NCI-H82 (cell line): ENCODE measurements around the gene OGFOD2.
"Not testable (repeated sequence)": the region's sequence is repeated elsewhere in the genome, so short reads cannot be mapped to it uniquely, and the experiment has no call there.

Experiments used
- DNase-seq: peaks from one replicate; lab custom pipeline; 2025; lab: John Stamatoyannopoulos, UW

The OGFOD2 gene

DNA sequence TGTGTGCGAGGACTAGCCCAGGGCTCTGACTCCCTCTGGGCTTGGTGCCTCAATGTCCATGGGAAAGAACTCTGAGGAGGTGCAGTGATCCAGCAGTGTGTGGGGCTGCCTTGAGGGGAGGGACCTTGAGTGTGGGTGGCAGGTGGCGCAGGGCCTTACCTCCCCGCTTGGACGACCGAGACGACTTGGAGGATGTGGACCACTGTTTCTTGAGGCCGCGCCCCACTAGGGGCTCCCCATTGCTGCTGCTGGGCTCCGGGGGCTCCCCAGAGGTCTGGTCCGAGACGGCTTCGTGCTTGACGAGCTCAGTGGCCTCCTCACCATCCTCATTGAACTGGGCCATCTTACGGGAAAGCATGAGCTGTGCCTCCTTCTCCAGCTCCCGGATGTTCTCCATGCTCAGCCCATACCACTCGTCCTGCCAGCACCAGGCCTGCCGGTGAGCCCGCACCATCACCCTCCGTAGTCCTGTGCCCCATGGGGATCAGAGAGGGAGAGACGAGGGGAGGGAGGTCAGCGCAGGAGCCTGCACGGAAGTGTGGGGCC is 30.1 kb downstream of the OGFOD2 start:
- DNase-seq: no peak

DNA sequence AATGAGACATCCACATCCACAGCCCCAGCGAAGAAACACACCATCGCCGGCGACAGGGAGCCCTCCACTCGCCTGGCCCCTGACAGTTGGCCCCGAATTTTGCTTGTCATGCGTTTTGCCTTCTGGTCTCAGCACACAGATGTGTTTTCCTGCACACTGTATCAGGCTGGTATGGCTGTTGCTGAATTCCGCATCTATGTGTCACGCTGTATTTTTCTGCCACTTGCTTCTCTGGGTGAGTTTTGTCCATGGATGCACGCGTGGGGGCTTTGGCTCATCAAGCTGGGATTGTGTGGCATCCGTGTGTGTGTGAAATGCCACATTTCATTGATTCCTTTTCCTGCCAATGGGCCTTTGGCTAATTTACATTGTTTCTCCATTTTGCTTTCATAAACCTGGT is 31.9 kb downstream of the OGFOD2 start:
- no peak for DNase-seq

DNA sequence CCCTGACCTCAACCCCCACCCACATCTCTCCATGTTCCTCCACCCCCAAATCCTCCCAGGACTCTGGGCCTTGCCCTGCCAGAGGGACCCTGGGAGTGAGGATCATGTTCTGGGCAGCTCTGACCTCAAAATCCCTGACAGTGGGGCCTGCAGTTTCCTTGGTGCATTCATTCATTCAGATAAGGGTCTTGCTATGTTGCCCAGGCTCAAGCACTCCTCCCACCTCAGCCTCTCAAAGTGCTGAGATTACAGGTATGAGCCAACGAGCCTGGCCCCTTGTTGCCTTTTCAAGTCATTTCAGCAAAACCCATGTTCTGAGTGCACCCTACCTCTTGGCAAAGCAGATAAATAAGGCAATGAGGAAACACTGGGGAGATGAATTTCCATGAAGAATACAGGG is 35.1 kb downstream of the OGFOD2 start:
- DNase-seq: no peak

DNA sequence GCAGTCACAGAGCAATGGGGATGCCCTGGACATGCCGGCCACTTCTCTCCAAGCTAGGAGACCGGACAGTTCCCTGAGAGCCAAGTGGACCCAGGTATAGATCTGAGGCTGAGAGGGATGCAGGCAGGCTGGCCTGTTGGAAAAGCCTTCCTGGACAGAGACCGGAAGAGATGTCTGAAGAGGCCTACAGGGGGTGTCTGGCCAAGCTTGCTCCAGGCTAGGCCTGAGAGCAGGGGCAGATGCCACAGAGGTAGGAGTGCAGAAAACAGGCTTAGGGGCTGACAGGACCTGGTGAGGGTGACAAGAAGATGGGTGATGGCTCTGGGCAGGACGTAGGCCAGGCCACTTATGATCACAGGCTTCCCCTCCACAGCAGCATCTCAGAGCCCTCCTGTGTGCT is 35.6 kb downstream of the OGFOD2 start:
- DNase-seq: no peak

DNA sequence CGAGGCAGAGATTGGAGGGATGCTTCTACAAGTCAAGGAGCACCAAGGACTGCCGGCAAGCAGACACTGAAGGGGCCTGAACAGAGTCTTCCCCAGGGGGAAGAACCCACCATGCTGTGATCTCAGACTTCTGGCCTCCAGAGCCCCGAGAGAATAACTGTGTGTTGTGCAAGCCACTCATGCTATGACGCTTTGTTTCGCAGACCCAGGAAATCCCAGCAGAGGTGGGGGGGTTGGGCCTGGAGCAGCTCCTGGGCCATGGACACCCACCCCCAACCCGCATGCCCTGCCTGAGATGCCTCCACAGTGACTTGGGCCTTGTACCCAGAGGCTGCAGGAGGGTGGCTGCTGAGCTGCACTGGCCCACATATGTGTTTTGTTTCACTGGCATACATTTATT is 36.7 kb downstream of the OGFOD2 start:
- DNase-seq: no peak

DNA sequence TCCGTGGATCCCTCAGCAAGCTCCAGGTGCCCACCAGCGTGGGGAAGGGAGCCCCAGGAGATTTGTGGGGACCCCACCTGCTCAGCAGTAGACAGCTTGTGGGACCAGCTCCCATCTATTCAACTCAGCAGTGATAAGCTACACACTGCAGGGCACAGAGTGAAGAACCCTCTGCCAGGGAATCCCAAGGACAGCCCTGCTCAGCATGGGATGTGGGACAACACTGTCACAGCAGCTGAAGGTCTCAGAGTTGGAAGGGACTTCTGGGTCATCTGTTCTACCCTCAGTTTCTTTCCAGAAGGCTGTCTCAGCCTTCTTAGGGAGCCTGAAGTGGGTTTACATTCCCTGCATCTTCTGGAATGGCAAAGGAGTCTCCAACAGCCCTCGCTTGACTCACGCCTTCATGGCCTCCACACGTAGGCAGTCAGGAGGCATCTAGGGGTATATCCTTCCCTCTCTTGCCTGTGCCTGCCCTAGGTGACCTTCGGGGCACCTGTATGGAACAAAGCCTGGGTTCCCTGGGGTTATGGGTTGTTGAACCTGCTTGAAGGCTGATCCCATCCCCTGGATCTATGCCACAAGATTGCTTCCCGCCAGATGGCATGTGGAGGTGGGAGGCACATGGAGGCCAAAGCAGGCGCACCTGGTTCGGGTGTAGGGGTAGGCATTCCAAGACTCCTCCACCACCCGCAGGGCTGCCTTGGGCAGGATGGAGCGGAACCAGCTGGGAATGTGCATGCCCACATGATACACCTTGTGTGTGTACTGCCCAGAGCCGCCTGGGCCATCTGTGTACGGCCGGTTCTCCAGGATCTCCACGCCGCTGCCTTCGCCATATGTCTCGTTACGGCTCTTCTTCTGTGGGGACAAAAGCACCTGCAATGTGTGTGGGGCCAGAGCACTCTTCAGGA is 38.4 kb downstream of the OGFOD2 start:
- no peak for DNase-seq

DNA sequence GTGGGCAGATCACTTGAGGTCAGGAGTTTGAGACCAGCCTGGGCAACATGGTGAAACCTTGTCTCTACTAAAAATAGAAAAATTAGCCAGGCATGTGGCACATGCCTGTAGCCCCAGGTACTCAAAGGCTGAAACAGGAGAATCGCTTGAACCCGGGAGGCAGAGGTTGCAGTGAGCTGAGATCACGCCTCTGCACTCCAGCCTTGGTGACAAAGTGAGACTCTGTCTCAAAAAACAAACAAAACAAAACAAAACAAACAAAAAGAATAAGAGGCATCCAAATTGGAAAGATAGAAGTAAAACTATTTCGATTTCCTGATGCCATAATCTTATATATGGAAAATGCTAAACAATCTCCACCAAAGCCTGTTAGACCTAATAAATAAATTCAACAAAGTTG is 39.4 kb downstream of the OGFOD2 start:
- DNase-seq: not testable (repeated sequence)

DNA sequence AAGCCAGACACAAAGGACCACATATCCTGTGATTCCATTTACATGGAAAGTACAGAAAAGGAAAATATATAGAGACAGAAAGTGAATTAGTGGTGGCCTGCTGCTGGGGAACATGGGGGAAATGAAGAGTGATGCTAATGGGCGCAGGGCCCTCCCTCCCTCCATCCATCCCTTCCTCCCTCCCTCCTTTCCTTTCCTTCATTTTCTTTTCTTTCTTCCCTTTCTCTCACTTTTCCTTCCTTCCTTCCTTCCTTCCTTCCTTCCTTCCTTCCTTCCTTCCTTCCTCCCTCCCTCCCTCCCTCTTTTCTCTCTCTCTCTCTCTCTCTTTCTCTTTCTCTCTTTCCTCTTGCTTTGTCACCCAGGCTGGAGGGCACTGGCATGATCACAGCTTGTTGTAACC is 42.7 kb downstream of the OGFOD2 start:
- DNase-seq: no peak

DNA sequence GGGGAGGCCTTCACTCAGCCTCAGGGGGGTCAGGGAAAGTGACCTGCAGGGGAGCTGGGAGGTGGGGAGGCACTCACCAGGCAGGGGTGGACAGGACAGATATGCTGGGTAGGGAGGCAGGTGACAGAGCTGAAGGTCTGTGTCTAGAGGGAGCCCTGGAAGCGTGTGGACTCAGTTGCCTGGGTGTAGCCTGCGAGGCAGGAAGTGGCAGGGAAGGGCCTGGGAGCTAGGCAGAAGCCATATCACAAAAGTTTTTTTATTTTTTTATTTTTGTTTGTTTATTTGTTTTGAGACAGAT is 44.7 kb downstream of the OGFOD2 start:
- DNase-seq: no peak

DNA sequence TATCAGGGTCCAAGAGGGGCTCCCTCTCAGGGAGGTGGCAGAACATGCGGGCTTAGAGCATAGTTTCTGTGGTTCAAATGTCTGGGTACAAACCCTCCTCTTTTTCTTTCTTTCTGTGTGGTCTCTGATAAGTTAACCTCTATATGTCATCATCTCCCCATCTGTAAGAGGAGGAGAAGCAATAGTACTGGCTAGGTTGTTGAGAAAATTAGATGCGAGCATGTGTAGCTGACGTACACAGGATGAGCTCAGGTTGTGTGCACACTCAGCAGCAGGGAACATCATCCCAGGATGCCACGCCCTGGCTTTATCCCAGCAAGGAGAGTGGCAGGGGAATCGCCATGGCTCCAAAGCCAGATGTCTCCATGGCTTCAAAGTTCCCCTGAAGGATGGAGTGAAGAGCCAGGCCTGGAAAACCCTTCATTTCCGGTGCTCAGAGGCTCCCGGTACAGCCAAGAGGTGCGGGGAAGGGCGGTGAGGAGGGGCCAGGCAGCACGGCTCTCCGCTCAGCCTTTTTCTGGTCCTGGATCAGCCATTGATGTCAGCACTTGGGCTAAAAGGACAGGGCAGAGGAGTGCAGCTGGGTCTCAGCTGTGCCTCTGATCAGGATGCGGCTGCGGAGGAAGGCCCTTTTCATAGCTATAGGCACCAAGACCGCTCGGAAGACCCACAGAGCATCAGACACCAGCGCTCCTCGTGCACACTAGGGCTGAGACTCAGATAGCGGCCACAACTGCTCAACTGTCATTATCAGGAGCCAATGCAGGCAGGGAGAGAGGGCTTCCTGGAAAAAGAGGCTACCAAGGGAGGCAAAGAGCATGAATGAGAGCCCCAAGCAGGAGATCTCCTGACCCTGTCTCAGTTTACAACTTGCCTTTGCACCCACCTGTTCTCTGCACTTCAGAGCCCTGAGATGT is 46.9 kb downstream of the OGFOD2 start:
- no peak for DNase-seq

DNA sequence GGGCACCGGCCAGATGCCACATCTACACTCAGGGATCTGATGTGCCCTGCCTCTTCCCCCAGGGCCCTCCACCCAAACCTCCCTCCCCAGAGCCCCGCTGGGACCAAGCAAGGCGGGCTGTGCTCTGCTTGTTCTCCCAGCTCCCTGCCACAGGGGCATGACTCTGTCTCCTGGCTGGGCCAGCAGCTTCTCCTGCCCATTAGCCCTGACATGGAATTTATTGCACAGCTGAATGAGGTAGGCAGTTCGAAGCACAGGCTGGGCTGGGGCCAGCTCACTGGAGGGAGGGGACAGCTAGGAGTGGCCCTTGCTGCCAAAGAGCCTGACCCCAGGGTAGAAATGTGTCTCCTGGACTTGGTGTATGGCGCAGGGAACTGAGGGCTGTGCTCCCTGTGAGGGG is 47.8 kb downstream of the OGFOD2 start:
- no peak for DNase-seq

DNA sequence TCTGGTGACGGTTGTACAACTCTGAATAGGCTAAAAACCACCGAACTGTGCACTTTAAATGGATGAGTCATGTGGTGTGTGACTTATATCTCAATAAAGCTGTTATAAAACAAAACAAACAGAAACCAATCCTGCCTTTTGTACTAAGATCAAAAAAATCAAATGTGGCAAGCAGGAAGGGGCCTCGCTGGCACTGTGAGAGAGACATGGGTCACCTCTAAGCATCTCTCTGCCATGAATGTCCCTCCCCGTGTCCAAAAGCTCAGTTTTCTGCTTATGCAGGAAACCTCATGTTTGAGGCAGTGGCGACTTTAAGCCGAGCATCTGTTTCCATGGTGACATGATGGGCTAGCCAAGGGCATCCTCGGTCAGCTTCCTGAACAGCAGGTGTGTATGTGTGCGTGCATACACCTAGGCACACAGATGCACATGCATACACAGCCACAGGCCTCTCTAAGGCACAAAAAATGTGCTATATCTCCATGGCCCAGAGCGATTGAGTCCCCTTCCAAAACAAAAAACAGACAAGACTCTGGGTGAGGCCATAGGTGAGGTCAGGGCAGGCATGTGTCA is 49.9 kb downstream of the OGFOD2 start:
- no peak for DNase-seq

DNA sequence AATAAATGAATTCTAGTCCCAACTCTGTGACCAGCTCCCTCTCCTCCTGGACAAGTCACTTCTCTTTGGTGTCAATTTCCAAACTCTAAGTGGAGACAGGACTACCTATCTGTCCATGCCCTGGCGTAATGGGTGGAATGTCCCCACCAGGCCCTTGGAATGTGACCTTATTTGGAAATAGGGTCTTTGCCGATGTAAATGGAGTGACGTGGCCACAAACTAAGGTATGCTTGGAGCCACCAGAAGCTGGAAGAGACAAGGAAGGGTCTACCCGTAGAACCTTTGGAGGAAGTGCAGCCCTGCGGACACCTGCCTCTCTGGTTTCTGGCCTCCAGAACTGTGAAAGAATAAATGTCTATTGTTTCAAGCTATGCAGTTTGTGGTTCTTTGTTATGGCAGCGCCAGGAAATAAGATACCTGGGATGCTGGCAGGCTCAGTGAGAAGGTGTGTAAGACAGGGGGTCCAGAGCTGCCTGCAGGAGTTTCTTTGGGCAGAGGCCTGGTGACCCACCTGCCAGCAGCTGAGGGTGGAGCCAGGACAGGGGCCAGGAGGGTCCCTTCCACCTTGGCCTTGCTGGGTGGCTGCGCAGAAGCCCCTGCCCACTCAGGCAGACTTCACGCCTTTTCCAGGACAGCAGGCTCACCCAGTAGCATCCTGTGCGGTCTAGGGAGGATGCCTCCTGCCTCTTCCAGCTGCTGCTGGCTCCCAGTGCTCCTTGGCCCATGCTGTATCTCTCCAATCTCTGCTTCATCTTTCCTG is 51.2 kb downstream of the OGFOD2 start:
- no peak for DNase-seq

DNA sequence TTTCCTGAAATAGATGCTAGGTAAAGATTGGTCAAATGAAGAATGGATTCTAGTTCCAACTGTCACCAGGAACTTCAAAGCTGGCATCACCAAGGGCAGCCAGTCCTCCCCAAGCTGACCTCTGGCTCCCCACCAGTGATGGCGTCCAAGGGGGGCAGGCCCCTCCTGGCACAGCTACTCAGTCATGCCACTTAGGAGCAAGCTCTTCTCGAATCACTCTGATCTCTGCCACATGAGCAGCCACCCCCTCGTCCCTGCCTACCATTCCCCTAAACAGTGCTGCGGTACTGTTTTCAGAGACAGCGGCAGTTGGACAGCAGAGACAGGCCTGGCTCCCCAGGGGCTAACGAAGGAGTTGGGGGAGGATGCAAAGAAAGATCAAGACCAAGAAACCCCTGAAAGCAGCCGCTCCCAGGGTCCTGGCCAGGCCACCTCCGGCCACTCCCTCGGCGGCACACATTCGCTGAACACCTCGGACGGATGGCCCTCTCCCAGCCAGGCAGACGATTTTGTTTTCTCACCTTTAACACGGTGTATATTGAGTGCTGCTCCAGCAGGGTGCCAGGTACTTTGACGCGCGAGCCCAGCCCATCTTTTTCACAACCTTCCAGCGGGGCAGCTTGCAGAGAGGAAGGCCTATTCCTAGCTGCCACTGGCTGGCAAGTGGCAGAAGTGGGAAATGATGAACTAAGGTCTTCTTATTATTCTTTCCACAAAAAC is 52.8 kb downstream of the OGFOD2 start:
- DNase-seq: no peak

DNA sequence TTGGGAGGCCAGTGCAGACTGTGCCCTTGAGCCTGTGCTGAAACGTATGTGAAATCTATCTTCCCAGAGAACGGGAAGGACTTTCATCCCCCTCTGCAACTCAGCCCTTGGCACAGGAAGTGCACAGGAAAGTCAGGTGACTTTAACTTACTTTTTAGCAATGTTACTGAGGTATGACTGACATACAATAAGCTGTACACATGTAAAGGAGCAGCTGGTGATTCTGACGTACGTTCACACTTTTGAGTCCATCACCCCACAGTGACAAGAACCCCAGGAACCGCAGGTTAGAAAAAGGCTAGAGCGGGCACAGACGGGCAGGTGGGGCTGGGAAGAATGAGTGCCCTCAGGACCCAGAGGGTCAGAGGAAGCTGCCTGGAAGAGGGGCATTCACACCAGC is 53.4 kb downstream of the OGFOD2 start:
- DNase-seq: no peak

DNA sequence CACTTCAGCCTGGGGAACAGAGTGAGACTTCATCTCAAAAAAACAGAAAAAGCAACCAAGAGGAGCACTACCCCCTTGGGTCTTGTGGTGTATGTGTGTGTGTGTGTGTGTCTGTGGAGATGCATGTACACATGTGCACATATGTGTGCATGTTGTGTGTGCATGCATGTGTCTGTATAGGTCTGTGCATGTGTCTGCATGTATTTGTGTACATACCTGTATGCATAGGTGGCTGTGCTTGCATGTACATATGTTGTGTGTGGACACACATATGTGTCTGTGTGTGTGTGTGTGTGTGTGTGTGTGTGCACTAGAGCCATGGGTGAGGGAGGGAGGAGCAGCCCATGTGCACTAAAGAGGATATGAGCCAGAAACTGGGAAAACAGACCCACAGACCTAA is 54.5 kb downstream of the OGFOD2 start:
- DNase-seq: no peak
